GM18519 (cell line): ENCODE data around the gene SERINC2.
"Not testable (repeated sequence)": the region's sequence is repeated elsewhere in the genome, so short reads cannot be mapped to it uniquely, and the experiment has no call there.

Experiments
- ATAC-seq: cut with Tn5 transposase; IDR thresholded peaks from one replicate; pipeline ENCODE4 v1.9.1; 2021; ENCODE audit warnings: mild to moderate bottlenecking, moderate library complexity; ENCODE audit not compliant: unreplicated experiment, low FRiP score

Gene SERINC2

DNA sequence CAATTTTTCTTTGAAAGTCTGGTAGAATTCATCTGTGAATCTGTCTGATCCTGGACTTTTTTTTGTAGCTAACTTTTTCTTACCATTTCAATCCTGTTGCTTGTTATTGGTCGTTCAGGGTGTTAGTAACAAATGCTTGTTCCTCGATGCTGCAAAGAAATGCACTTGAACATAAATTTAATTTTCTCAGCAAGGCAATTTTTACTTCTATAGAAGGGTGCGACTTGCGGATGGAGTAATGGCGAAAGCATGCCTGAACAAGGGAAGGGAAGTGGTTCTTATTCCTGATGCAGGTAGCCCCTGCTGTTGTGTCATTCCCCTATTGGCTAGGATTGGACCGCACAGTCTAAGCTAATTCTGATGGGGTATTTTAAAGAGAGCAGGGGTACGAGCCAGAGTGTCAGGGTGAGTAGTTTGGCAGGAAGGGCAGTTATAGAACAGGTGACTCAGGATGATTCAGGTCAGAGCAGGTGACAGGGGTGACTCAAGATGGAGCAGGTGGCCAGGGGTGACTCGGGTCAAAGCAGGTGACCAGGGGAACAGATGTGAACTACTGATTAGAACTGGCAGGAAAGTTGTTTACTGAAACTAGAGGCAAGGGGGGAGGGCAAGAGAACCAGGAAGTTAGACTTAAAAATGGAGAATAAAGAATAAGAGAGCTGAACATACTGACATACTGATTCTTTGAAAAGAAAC, 40.5 kb downstream of the SERINC2 start:
- no peak for ATAC-seq

DNA sequence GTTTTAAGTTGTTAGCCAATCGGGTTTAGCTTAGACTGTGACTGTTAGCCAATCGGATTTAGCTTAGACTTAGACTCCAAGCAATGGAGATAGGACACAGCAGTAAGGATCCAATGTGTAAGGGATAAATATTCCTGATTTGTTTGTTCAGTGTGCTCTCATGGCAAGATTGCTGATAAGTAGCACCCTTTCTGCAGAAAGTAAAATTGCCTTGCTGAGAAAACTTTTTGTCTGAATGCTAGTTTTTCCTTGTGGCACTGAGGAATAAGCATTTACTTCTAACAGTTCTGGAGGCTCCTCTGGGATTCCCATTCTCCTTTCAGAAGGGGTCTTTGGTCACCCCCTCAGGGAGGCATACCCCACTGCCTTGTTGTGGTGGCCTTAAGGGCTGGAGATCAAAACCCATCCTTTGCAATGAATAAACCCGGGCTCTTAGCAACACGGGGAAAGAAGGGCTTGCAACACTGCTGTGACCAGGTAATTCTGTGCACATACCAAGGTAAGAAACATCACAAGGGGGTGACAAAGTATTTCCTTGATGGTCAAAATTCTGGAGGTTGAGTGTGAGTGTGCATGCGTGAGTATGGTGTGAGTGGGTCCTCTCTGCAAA, 45.4 kb downstream of the SERINC2 start:
- no peak for ATAC-seq

DNA sequence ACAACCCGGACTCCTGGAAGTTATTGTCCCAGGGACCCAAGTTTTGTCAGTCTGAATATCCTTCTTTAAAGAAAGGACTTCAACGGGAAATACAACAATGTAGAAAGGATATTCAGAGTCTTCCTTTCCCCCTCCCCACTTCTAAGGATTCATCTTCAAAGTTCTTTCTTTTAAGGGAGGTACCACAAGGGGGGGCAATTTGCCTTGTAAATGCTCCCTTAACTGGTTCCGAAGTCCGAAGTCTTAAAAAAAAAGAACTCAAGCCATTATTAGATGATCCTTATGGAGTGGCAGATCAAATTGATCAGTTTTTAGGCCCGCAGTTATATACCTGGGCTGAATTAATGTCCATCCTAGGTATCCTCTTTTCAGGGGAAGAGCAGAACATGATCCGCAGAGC, 47.0 kb downstream of the SERINC2 start:
- no peak for ATAC-seq

DNA sequence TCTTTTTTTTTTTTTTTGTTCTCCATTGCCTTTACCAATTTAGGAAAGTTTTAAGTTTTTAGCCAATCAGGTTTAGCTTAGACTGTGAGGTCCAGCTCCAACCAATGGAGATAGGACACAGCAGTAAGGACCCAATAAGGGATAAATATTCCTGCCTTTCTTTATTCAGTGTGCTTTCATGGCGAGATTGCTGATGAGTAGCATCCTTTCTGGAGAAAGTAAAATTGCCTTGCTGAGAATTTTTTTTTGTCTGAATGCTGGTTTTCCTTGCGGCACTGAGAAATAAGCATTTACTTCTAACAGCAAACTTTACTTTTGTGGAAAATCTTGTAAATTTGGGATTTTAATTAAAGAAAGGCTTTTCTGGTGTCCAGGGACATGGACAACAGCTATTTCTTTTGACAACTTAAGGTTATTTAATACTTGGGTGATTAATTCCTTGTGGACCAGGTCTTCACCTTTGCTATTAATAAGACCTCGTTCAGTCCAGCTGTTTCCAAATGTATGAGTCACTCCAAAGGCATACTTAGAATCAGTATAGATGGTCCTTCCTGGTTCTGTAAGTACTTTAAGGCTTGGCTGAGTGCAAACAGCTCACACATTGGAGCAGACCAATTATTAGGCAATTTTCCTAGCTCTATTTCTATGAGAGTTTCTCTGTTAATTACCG, 54.1 kb downstream of the SERINC2 start:
- ATAC-seq, result no peak

DNA sequence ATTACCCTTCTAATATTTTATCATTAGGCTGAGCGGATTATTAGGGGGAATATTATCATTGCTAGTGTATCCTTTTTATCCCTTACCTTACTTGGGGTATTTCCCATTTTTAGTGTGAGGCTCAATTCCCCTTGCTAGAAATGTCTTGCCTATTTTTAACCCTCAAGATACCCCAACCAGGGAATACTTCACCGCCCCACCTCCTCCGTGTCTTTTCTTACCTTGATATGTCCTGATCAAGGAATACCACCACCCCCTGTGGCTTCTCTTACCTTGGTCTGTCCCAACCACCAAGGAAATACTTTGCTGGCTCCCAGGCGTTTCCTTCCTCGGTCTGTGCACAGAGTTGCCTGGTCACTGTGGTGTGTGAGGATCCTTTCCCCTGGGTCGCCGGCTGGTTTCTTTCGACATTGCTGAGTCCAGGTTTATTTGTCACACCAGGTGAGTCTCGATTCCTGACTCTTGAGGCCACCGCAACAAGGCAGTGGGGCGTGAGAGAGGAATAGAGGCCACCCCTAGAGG, 57.8 kb downstream of the SERINC2 start:
- ATAC-seq, result no peak

DNA sequence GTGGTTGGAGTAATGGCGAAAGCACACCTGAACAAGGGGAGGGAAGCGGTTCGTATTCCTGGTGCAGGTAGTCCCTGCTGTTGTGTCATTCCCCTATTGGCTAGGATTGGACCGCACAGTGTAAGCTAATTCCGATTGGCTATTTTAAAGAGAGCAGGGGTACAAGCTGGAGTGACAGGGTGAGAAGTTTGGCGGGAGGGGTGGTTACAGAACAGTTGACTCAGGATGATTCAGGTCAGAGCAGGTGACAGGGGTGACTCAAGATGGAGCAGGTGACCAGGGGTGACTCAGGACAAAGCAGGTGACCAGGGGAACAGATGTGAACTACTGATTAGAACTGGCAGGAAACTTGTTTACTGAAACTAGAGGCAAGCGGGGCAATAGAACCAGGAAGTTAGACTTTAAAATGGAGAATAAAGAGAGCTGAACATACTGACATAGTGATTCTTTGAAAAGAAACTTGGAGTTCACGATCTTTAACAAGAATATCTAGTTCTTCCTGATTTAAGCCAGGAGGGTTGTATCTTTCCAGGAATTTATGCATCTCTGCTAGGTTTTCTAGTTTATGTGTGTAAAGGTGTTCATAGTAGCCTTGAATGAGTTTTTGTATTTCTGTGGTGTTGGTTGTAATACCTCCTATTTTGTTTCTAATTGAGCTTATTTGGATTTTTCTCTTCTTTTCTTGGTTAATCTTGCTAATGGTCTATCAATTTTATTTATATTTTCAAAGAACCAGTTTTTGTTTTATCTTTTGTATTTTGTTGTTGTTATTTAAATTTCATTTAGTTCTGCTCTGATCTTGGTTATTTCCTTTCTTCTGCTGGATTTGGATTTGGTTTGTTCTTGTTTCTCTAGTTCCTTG, 58.7 kb downstream of the SERINC2 start:
- ATAC-seq, result not testable (repeated sequence)

DNA sequence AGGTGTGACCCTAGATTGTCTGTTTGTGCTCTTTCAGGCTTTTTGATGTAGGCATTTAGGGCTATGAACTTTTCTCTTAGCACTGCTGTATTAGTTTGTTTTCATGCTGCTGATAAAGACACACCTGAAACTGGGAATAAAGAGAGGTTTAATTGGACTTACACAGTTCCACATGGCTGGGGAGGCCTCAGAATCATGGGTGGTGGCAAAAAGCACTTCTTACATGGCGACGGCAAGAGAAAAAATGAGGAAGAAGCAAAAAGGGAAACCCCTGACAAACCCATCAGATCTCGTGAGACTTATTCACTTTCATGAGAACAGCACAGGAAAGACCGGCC, 59.3 kb downstream of the SERINC2 start:
- not testable (repeated sequence) for ATAC-seq

DNA sequence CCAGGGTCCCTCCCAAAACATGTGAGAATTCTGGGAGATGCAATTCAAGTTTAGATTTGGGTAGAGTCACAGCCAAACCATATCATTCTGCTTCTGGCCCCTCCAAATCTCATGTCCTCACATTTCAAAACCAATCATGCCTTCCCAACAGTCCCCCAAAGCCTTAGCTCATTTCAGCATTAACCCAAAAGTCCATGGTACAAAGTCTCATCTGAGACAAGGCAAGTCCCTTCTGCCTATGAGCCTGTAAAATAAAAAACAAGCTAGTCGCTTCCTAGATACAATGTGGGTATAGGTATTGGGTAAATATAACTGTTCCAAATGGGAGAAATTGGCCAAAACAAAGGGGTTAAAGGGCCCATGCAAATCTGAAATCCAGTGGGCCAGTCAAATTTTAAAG, 59.7 kb downstream of the SERINC2 start:
- not testable (repeated sequence) for ATAC-seq

DNA sequence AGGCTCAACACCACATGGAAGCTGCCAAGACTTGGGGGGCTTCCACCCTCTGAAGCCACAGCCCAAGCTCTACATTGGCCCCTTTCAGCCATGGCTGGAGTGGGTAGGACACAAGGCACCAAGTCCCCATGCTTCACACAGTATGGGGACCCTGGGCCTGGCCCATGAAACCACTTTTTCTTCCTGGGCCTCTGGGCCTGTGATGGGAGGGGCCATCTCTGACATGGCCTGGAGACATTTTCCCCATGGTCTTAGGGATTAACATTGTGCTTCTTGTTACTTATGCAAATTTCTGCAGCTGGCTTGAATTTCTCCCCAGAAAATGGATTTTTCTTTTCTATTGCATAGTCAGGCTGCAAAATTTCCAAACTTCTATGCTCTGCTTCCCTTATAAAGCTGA, 60.5 kb downstream of the SERINC2 start:
- not testable (repeated sequence) for ATAC-seq

DNA sequence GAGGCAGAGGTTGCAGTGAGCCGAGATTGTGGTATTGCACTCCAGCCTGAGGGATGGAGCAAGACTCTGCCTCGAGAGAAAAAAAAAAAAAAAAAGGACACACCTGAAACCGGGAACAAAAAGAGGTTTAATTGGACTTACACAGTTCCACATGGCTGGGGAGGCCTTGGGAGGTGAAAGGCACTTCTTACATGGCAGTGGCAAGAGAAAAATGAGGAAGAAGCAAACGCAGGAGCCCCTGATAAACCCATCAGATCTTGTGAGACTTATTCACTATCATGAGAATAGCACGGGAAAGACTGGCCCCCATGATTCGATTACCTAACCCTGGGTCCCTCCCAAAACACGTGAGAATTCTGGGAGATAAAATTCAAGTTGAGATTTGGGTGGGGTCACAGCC, 61.6 kb downstream of the SERINC2 start:
- ATAC-seq, result not testable (repeated sequence)

DNA sequence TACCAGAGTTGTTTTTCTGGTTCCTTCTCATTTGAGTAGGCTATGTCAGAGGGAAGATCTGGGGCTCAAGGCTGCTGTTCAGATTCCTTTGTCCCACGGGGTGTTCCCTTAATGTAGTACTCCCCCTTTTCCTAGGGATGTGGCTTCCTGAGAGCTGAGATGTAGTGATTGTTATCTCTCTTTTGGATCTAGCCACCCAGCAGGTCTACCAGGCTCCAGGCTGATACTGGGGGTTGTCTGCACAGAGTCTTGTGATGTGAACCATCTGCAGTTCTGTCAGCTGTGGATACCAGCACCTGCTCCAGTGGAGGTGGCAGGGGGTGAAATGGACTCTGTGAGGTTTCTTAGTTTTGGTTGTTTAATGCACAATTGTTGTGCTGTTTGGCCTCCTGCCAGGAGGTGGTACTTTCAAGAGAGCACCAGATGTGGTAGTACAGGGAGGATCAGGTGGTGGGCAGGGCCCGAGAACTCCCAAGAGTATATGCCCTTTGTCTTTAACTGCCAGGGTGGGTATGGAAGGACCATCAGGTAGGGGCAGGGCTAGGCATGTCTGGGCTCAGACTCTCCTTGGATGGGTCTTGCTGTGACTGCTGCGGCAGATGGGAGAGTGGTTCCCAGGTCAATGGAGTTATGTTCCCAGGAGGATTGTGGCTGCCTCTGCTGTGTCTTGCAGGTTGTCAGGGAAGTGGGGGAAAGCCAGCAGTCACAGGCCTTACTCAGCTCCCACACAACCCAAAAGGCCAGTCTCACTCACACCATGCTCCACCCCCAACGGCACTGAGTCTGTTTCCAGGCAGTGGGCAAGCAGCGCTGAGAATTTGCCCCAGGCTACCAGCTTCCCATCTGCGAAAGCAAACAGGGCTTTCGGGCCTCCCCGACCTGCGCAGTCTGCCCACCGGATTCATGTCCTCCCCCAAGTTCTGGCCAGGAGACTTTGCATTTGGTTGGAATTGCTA, 64.2 kb downstream of the SERINC2 start:
- ATAC-seq, result no peak

DNA sequence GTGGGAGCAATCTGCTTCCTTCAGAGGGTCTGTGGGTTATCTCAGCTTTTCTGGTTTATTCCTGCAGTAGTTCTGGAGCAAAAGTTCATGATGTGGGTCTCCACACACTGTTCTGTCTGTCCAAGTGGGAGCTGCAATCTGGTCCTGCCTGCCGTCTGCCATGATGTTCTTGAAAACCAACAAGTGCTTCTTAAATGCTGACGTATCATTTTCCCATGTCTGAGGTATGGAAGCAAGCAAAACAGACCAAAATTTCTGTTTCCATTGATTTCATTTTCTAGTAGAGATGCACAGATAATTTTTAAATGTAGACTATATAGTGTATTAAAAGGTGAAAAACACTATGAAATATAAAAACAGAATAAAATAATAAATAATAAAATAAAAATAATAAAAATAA, 65.2 kb downstream of the SERINC2 start:
- no peak for ATAC-seq

DNA sequence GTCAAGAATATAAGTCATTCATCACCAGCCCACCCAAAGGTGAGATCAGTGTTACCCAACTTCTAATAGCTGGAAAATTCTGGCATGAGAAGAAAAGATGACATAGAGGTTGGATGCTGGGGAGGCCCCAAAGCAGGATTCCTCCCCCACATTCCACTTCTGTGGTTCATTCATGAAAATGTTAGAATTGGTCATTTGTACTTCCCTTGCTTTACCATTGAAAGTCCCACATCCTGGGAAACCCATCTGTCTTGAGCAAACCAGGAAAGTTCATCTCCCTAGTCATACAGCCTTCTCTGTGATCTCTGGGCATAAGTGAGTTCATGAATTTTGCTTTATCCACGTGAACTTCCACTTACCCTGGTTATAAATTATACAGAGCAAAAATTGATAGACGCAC, 66.8 kb downstream of the SERINC2 start:
- ATAC-seq, result no peak

DNA sequence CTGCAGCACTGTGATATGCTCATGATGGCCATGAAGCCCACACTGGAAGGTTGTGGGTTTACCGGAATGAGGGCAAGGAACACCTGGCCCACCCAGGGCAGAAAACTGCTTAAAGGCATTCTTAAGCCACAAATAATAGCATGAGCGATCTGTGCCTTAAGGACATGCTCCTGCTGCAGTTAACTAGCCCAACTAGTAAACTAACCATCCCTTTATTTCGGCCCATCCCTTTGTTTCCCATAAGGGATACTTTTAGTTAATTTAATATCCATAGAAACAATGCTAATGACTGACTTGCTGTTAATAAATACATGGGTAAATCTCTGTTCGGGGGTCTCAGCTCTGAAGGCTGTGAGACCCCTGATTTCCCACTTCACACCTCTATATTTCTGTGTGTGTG, 67.4 kb downstream of the SERINC2 start:
- ATAC-seq, result not testable (repeated sequence)

DNA sequence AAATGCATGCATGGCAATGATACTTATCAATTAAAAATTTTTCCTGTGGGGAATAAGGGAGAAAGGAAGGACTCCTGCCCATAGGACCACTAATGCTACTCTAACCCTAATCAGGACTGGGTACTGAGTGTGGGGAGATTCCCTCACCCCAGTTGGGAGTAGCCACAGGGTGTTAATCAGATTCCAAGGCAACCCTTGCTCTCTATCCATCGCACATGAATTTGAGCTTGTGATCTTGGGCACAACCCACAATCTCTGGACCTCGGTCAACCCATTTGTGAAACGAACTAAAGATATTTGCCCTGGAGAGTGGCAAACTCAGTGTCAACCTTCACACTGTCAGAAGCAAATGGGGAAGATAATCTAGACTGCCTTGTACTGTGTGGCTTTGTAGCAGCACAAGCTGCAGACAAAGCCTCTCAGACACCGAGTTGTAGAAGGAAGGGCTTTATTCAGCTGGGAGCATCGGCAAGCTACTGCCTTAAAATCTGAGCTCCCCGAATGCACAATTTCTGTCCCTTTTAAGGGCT, 69.5 kb downstream of the SERINC2 start:
- no peak for ATAC-seq

DNA sequence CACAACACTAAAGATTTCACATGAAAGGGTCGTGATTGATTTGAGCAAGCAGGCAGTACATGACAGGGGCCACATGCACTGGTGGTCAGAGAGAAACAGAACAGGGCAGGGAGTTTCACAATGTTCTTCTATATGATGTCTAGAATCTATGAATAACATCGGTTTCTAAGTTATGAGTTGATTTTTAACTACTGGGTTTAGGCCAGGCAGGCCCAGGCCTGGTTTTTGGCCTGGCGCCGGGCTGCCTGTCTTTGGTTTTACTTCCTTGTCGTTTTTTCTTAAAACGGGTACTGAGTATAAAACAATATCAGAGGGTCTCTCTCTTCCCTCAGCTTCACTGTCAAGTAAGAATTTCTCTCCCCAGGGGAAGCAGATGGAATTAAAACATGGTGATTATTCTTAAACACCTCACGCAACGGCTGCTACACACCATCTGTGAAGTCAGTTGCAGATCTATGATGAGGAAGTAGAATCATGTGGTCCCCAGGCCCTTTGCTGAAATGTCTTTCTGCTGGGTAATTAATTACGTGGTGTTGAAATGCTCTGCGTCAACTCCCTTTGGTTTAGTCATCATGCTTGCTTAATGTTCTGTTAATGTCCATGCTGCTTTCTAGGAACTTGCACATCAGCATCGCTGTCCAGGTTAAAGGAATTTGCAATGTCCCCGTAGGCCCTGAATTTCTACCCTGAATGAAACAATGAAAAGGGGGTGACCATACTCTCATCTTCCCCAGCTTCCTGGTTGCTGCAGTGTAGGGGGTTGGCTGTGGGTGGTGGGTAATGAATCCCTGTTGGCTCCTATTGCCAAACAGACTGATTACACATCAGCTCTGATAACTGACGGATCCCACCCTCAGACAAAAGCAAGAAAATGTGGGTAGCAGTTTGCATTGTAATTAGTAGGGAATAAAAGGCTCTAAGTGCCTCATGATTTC, 70.3 kb downstream of the SERINC2 start:
- no peak for ATAC-seq
